ENCODE results near the gene RSL24D1. TPM values are rescaled to one million over a fixed set of nuclear protein-coding genes. Genes with fewer than 3 reads are reported as not detected.
A peak's percentile ranks its signal among the peaks of the same experiment; 100 is the strongest.

RSL24D1 gene
- total and polyA plus RNA-seq, 9 of the 15 experiments (the other 6 are each of a cell fraction or from before 2014, with no cell fraction given) = 133 to 324 (median 223) TPM

GRCh38 chr15:55221090-55222011 is 24.6 kb upstream of the RSL24D1 start (continued):
- TF ChIP-seq CTCFL (IDR thresholded peaks at IDR 0.05; ENCODE audit: borderline replicate concordance, insufficient read depth, low read depth, low read length, poor library complexity, severe bottlenecking) (no peak), NR2C2 (CRISPR knock-in tag; IDR thresholded peaks at IDR 0.05) (no peak), NR2C2 (tag; IDR thresholded peaks at IDR 0.05) (peak; percentile 55; the same call in 1 of the 2 replicates), MXD1 (CRISPR knock-in tag; IDR thresholded peaks at IDR 0.05; ENCODE audit: borderline replicate concordance, poor library complexity, severe bottlenecking) (no peak), JUND (IDR thresholded peaks at IDR 0.05; ENCODE audit: borderline replicate concordance, low read depth, low read length) (no peak), JUND (tag; IDR thresholded peaks at IDR 0.05; ENCODE audit: borderline replicate concordance, low read depth, low read length) (peak; percentile 32; the same call in 1 of the 3 replicates), HINFP (tag; conservative IDR thresholded peaks at IDR 0.05; ENCODE audit: low read depth) (no peak), ZNF639 (CRISPR knock-in tag; conservative IDR thresholded peaks at IDR 0.05 in 1 of 2, IDR thresholded peaks at IDR 0.05 in 1 of 2) (0 out of 4 replicates have a peak, but pooled peaks of 1 of the 2 experiments have one; percentile 48), HNRNPLL (IDR thresholded peaks at IDR 0.05; ENCODE audit: low read depth, low read length, poor library complexity, severe bottlenecking) (no peak), CHD4 (IDR thresholded peaks at IDR 0.05; ENCODE audit: insufficient read depth, insufficient replicate concordance, low read depth, low read length, poor library complexity, severe bottlenecking) (no peak), ZNF780A (CRISPR knock-in tag; IDR thresholded peaks at IDR 0.05) (no peak), TFE3 (CRISPR knock-in tag; IDR thresholded peaks at IDR 0.05) (peak; percentile 40; the same call in 1 of the 2 replicates), ZNF143 (CRISPR knock-in tag; IDR thresholded peaks at IDR 0.05) (no peak), MXI1 (IDR thresholded peaks at IDR 0.05; ENCODE audit: low read depth, low read length) (no peak), CBFA2T2 (conservative IDR thresholded peaks at IDR 0.05) (no peak), ZNF589 (CRISPR knock-in tag; IDR thresholded peaks at IDR 0.05; ENCODE audit: low read depth) (0 out of 2 replicates have a peak, but pooled peaks have one; percentile 49), SMAD3 (CRISPR knock-in tag; conservative IDR thresholded peaks at IDR 0.05) (no peak)

All from K562 (cell line).